AG09309 (cell line): ENCODE data around the gene RHBDD1.

Experiments
- DNase-seq: peaks from one replicate; pipeline ENCODE4 v3.0.0-alpha.2; 2010; ENCODE audit warnings: low read depth
- H3K4me3 ChIP-seq: 2 replicates; pipeline ENCODE4 v1.5.1; 2011; ENCODE audit warnings: mild to moderate bottlenecking, low read depth, low read length, moderate library complexity; ENCODE audit not compliant: control insufficient read depth
- TF ChIP-seq, protein P1 (sequence below): IDR thresholded peaks from 2 replicates; pipeline ENCODE4 v1.5.1; 2011; ENCODE audit warnings: mild to moderate bottlenecking, low read depth, low read length, inconsistent platforms; ENCODE audit not compliant: insufficient read depth, control insufficient read depth; ENCODE audit errors: missing control alignments

RHBDD1 gene

DNA sequence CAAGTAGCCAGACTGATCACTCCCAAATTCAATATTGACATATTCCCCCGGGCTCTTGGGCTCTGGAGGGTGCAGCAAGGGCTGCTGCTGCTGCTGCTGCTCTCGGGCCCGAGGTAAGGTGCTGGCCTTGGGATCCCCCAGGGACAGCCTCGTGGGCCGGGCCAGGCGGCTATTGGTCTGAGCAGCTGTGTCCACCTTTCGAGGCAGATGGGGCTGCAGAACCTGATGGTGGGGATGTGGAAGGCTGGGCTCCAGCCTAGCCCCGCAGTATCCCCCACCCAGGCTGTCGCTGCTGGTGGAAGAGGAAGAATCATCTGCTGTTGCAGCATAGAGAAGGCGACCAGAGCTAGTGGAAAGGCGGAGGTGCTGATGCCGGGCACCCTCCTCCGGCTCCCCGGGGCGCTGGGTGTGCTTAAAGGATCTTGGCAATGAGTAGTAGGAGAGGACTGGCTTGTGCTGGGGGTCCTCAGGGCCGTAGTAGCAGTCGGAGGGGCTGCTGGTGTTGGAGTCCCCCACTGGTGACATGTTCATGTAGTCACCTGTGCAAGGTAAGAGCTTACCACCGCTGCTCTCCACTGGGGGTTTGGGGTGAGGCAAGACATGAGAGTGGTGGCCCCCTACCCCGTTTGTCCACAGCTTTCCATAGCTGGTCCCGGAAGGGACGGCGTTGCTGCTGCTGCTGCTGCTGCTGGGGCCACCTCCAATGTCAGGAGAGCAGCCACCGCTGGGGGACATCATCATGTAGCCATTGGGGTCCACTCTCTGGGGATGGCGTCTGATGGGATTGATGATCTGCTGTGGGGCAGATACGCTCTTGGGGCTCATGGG is 39.6 kb upstream of the RHBDD1 start:
- H3K4me3 ChIP-seq, result peak overlapping the region; percentile 85
- TF ChIP-seq, protein P1, sequence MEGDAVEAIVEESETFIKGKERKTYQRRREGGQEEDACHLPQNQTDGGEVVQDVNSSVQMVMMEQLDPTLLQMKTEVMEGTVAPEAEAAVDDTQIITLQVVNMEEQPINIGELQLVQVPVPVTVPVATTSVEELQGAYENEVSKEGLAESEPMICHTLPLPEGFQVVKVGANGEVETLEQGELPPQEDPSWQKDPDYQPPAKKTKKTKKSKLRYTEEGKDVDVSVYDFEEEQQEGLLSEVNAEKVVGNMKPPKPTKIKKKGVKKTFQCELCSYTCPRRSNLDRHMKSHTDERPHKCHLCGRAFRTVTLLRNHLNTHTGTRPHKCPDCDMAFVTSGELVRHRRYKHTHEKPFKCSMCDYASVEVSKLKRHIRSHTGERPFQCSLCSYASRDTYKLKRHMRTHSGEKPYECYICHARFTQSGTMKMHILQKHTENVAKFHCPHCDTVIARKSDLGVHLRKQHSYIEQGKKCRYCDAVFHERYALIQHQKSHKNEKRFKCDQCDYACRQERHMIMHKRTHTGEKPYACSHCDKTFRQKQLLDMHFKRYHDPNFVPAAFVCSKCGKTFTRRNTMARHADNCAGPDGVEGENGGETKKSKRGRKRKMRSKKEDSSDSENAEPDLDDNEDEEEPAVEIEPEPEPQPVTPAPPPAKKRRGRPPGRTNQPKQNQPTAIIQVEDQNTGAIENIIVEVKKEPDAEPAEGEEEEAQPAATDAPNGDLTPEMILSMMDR, result no peak
- DNase-seq, result no peak

DNA sequence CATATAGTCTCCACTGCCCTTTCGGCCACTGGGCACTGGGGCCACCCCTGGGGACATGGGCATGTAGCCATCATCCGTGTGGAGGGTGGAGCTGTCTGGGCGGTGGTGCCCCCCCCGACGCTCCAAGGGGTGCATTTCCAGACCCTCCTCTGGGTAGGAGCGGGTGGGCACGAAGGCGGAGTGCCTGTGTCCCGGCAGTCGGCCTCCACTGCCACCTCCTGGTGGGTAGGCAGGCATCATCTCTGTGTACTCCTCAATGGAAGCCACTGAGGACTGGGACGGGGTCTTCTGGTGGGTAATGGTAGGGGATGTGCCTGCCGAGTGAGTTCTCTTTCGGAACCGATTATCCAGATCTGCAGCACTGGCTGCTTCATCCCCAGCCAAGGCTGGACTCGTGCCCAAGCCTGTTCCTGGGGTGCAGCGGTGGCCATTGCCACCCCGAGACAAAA is 39.0 kb upstream of the RHBDD1 start:
- no peak for DNase-seq
- TF ChIP-seq, protein P1, result peak; percentile 90
- peak overlapping the region; percentile 85 for H3K4me3 ChIP-seq

DNA sequence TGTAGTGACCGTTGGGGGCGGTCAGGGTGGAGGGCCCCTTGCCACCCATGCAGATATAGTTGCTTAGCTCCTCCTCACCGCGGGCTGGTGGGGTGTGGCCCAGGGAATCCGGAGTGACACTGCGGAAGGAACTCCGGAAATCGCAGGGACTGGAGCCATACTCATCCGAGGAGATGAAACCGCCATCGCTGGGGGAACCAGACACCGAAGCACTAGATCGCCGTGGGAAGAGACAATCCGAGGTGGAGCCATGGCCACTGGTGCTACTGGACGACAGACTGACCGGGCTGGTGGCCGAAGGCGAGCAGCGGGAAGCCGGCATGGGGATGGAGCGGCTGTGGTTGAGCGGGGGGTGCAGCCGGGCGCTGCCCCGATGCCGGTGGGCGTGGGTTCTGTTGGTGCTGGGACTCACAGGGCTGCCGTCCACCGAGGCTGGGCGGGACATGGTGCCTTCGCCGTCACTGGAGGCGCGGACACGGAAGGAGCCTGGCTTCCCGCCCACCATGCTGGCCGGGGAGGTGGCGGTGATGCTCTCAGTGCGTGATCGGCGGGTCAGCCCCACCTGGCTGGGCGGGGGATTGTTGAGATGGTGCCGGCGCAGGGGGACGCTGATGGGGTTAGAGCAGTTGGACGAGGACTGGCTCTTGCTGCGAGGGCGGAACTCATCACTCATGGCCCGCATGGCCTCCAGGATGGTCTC is 38.4 kb upstream of the RHBDD1 start:
- no peak for DNase-seq
- TF ChIP-seq, protein P1, result no peak
- H3K4me3 ChIP-seq, result peak overlapping the region; percentile 85

DNA sequence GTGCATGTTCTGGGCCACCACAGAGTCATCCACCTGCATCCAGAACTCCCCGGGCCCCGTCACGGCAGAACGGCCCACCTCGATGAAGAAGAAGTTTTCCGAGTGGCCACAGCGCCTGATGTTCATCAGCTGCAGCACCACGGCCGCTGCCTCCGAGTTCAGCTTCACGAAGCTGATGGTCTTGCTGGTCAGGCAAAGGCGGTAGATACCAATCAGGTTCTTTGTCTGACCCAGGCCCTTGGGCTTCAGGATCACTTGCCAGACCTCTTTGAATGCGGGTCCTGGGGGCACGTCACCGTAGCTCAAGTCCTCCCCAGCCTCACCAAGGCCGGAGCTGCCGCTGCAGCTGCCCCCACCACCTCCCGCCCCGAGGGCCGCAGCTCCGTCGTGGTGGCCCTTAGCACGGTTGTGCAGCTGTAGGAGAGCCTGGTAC is 37.8 kb upstream of the RHBDD1 start:
- peak overlapping the region; percentile 85 for H3K4me3 ChIP-seq
- DNase-seq, result no peak
- TF ChIP-seq, protein P1, result no peak

DNA sequence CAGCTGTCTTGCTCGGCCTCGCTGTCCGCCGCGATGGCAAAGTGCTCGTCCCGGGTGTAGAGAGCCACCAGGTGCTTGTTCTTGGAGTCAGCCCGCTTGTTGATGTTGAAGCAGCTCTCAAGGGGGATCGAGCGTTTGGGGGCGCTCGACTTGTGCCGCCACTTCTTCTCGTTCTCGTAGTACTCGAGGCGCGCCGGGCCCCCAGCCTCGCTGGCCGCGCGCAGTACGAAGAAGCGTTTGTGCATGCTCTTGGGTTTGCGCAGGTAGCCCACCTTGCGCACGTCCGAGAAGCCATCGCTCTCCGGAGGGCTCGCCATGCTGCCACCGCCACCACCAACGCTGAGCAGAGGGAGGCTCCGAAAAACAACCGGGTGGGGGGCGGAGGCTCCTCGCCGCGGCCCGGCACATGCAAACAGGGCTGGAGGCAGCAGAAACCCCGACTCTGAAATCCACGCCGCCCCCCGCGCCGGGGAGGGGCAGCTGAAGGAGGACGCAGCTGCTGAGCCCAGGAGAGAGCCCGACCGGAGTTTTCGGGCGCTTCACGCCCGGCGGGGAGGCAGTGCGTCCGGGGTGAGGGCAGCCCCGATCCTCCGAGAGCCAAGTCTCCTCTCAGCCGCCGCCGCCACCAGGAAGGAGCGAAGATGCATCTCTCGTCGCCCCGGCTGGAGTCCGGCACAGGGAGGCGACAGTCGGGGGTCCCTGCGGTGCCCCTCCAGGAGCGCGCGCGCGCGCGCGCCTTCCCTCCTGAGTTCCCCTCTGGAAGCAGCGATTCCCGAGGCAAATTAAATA is 37.2 kb upstream of the RHBDD1 start:
- TF ChIP-seq, protein P1, result peak; percentile 41
- peak overlapping the region; percentile 85 for H3K4me3 ChIP-seq
- no peak for DNase-seq
